Astrocyte (in vitro differentiated cells and primary cell): ENCODE data around the gene TMEM217.

Experiments
- CTCF ChIP-seq: IDR thresholded peaks from 2 replicates; pipeline ENCODE4 v1.5.1; 2011; ENCODE audit warnings: low read depth, mild to moderate bottlenecking, inconsistent platforms, low read length, moderate library complexity; ENCODE audit not compliant: insufficient read depth
- EZH2 ChIP-seq: IDR thresholded peaks from 2 replicates; pipeline ENCODE4 v1.6.1; 2012; ENCODE audit warnings: mild to moderate bottlenecking, low read length, inconsistent platforms; ENCODE audit not compliant: insufficient read depth

GRCh38 chr6:37218511-37218910 lies 39.4 kb downstream of the TMEM217 start:
- no peak for TF ChIP-seq CTCF
- no peak for TF ChIP-seq EZH2
